GM12865 (cell line): Measurements from ENCODE around the gene FRRS1L.
A peak's percentile ranks its signal among the peaks of the same experiment; 100 is the strongest.

Experiments
- DNase-seq: peaks from one replicate; pipeline ENCODE4 v3.0.0; 2010; ENCODE audit warnings: low read depth
- H3K4me3 ChIP-seq: 2 replicates; pipeline ENCODE4 v1.5.1; 2011; ENCODE audit warnings: mild to moderate bottlenecking, low read depth, low read length, control low read depth
- CTCF ChIP-seq: IDR thresholded peaks from 2 replicates; pipeline ENCODE4 v1.5.1; 2011; ENCODE audit warnings: low read length, control low read depth, low read depth, inconsistent platforms; ENCODE audit not compliant: insufficient read depth; ENCODE audit errors: missing control alignments

The FRRS1L gene

GRCh38 chr9:109121232-109121796, 45.7 kb downstream of the FRRS1L start:
- TF ChIP-seq CTCF, result no peak
- DNase-seq, result no peak
- H3K4me3 ChIP-seq, result no peak overlapping the region

DNA sequence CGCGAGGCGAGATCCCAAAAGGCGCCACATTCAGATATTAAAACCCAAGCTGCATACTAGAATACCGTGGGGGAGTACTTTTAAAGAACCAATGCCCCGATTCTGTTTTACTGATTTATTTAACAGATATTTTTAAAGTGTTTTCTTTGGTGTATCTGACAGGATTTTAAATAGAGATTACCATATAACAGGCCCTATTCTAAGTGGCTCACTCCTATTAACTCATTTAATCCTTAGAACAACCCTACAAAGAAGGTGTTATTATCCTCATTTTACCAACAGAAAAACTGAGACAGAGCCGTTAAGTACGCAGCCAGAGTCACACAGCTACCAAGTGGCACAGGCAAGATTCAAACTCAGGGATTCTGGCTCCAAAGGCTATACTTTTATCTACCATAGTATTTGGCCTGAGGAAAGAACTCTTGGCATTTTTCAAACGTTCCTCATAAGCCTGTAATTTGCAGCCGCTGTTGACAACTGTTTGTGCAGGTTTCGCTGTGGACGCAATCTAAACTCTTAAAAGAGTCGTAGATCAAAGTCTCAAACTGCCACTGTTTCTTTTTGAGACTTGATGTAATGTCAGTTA, 46.8 kb downstream of the FRRS1L start:
- DNase-seq, result no peak
- TF ChIP-seq CTCF, result no peak
- peak overlapping the region; percentile 39 for H3K4me3 ChIP-seq

- TF ChIP-seq CTCF, result no peak
- H3K4me3 ChIP-seq, result peak within 1 kb of the TSS; percentile 96
- peak; percentile 99 for DNase-seq
Measured at GRCh38 chr9:109119439-109120203, 47.4 kb downstream of the FRRS1L start, which contains the start of gene TMEM245. Gene TMEM245 (minus strand): TSS chr9:109119947. CDS start chr9:109119913, 34 bp downstream.

GRCh38 chr9:109118808-109119438, 48.1 kb downstream of the FRRS1L start:
- H3K4me3 ChIP-seq, result peak overlapping the region; percentile 96
- no peak for TF ChIP-seq CTCF
- DNase-seq, result peak; percentile 26

GRCh38 chr9:109117856-109118807, 48.9 kb downstream of the FRRS1L start:
- DNase-seq, result no peak
- no peak for TF ChIP-seq CTCF
- peak overlapping the region; percentile 96 for H3K4me3 ChIP-seq

GRCh38 chr9:109115931-109116526, 51.0 kb downstream of the FRRS1L start:
- no peak for DNase-seq
- no peak for TF ChIP-seq CTCF
- H3K4me3 ChIP-seq, result no peak overlapping the region
